Endothelial cell of umbilical vein (primary cell): ENCODE data around the gene TDRD7. TPM values are rescaled to one million over a fixed set of nuclear protein-coding genes. Genes with fewer than 3 reads are reported as not detected.
"Not testable (repeated sequence)": the region's sequence is repeated elsewhere in the genome, so short reads cannot be mapped to it uniquely, and the experiment has no call there.

Experiments
- BruUV-seq: library from RNA; stranded (reverse); fragments of 400-500 nt; replicated peaks from 2 replicates; lab custom pipeline; 2021; lab: Mats Ljungman, UMichigan
- CTCF ChIA-PET: fragments of 300-600, 350-600 bp; sonication (Branson Sonifier 250); formaldehyde crosslinking; loops from one replicate; lab custom pipeline; 2021; ENCODE audit warnings: antibody characterized with exemption, inconsistent platforms; lab: Charles Lee
- POLR2A ChIA-PET: fragments of 300-600, 350-600 bp; sonication (Branson Sonifier 250); formaldehyde crosslinking; loops from one replicate; lab custom pipeline; 2021; ENCODE audit warnings: antibody characterized with exemption, inconsistent platforms; lab: Charles Lee
- DNase-seq: peaks from one replicate; pipeline ENCODE4 v3.0.0-alpha.2; 2011; ENCODE audit warnings: low read depth, low spot score
- FAIRE-seq: peaks from 2 replicates; lab custom pipeline; 2011; peaks lifted over from hg19 to GRCh38; lab: Jason Lieb, UNC
- H2AFZ ChIP-seq: 2 replicates; pipeline ENCODE4 v1.6.0; 2012; ENCODE audit warnings: low read depth, low read length, control low read depth, inconsistent platforms
- H3K27ac ChIP-seq: 2 replicates; pipeline ENCODE4 v1.5.1; 2011; ENCODE audit warnings: low read depth, mild to moderate bottlenecking, control low read depth, low read length, moderate library complexity; ENCODE audit not compliant: insufficient read depth
- H3K27me3 ChIP-seq, 2 experiments: 2 replicates each; pipeline versions ENCODE4 v1.6.0 to v1.6.1; 2011; ENCODE audit warnings: low read length in 2 of 2, mixed read lengths in 1 of 2; ENCODE audit not compliant: control insufficient read depth in 2 of 2, insufficient read depth in 2 of 2
- H3K36me3 ChIP-seq, 2 experiments: 2 replicates in 1 of 2; 3 replicates in 1 of 2; pipeline ENCODE4 v1.5.1; 2011; ENCODE audit warnings: low read length in 2 of 2, mild to moderate bottlenecking in 1 of 2, moderate library complexity in 1 of 2; ENCODE audit not compliant: control insufficient read depth in 2 of 2, insufficient read depth in 2 of 2; ENCODE audit errors: extremely low read depth in 1 of 2
- H3K4me1 ChIP-seq: 3 replicates; pipeline ENCODE4 v1.5.1; 2011; ENCODE audit warnings: mild to moderate bottlenecking, low read length; ENCODE audit not compliant: control insufficient read depth, insufficient read depth; ENCODE audit errors: extremely low read depth
- H3K4me2 ChIP-seq: 2 replicates; pipeline ENCODE4 v1.6.1; 2011; ENCODE audit warnings: low read length, control low read depth, mixed read lengths; ENCODE audit not compliant: insufficient read depth
- H3K4me3 ChIP-seq, 3 experiments: fragments of 200-600 bp in 1 of 3; sonication (generic), shearing (Covaris generic) in 1 of 3; replicated peaks in 1 of 3; 2 replicates each; pipeline ENCODE4 v1.5.1; 2011 to 2016; ENCODE audit warnings: control low read depth in 3 of 3, low read length in 3 of 3, mild to moderate bottlenecking in 2 of 3, inconsistent platforms in 1 of 3, low read depth in 1 of 3, moderate library complexity in 1 of 3; ENCODE audit not compliant: insufficient read depth in 1 of 3
- H3K79me2 ChIP-seq: 2 replicates; pipeline ENCODE4 v1.6.0; 2012; ENCODE audit warnings: low read length, inconsistent platforms; ENCODE audit not compliant: control insufficient read depth, insufficient read depth
- H3K9ac ChIP-seq: replicated peaks from 2 replicates; pipeline ENCODE3; 2011; ENCODE audit warnings: low read length, control low read depth; ENCODE audit not compliant: insufficient read depth; ENCODE audit errors: extremely low read depth
- H3K9me1 ChIP-seq: replicated peaks from 3 replicates; pipeline ENCODE4 v1.6.0; 2011; ENCODE audit warnings: mild to moderate bottlenecking, low read length; ENCODE audit not compliant: control insufficient read depth, insufficient read depth; ENCODE audit errors: extremely low read depth
- H3K9me3 ChIP-seq: replicated peaks from 2 replicates; pipeline ENCODE4 v1.5.1; 2012; ENCODE audit warnings: low read length, inconsistent platforms; ENCODE audit not compliant: control insufficient read depth, insufficient read depth
- H4K20me1 ChIP-seq: replicated peaks from 2 replicates; pipeline ENCODE3; 2011; ENCODE audit warnings: mild to moderate bottlenecking, low read length; ENCODE audit not compliant: control insufficient read depth, insufficient read depth; ENCODE audit errors: extremely low read depth
- GATA2 ChIP-seq: IDR thresholded peaks from 2 replicates; pipeline ENCODE4 v1.7.0; 2011; ENCODE audit warnings: low read depth, mild to moderate bottlenecking, moderate library complexity, mixed read lengths, low read length; ENCODE audit not compliant: insufficient read length, insufficient read depth
- POLR2A ChIP-seq: IDR thresholded peaks from 2 replicates; pipeline ENCODE4 v1.6.1; 2012; ENCODE audit warnings: low read depth, mild to moderate bottlenecking, control low read depth, low read length
- dilution Hi-C: fragments of 300-500 bp; cut with MboI; formaldehyde crosslinking; loops from one replicate; pipeline ENCODE4 v1.15.0; 2019; ENCODE audit warnings: low sequenced_read_pairs; ENCODE audit not compliant: extremely low pct_ligation_motif_present
- intact Hi-C: fragments of 100-400 bp; cut with micrococcal nuclease; formaldehyde crosslinking; loops from one replicate; pipeline ENCODE4 v1.10.0; 2022
- polyA plus RNA-seq, 4 experiments: library from polyadenylated mRNA; depleted of rRNA in 3 of 4; stranded (reverse) in 3 of 4; unstranded in 1 of 4; fragments of >200 nt; gene quantifications; 2 replicates each; pipeline versions ENCODE4 v1.2.1 to v1.2.3, GENCODE V29; 2011 to 2012; ENCODE audit warnings: missing spikeins in 1 of 4
- total RNA-seq: library from RNA; stranded (reverse); gene quantifications from 2 replicates; pipeline ENCODE4 v1.2.3, GENCODE V29; 2021
- TF ChIP-seq, protein P1 (sequence below), 2 donors: IDR thresholded peaks; 1 replicate in 1 of 2; 2 replicates in 1 of 2; pipeline ENCODE4 v1.5.1; 2011; ENCODE audit warnings: low read length in 2 of 2, mild to moderate bottlenecking in 2 of 2, moderate library complexity in 2 of 2, control low read depth in 1 of 2, inconsistent platforms in 1 of 2, low read depth in 1 of 2; ENCODE audit not compliant: insufficient read depth in 1 of 2; ENCODE audit errors: extremely low read depth in 1 of 2

Gene TDRD7
- total and polyA plus RNA-seq, 2 donors (not counting 3 experiments of a cell fraction or from before 2014, with no cell fraction given): 4.9 to 11.5 TPM

DNA sequence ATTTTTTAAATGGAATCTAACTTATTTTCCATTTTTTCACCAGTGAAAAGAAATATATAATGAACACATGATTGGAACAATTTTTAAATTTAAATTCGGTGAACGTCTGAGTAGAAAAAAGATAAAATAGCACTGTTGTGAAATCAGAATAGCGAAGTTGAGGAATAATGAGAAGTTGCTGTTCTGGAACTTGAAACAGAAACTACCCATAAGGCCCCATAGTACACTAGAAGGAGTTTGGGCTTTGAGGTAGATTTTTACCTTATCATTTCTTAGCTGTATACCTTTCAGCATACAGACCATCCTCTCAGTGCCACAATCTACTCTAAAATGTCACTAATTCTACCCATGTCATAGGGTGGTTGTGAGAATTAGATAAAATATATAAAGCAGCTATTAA is 35.1 kb downstream of the TDRD7 start:
- BruUV-seq: no TSS peak
- FAIRE-seq (no peak), DNase-seq (no peak)
- Histone ChIP-seq H3K27ac (no peak overlapping the region), H3K9me1 (no peaks in the 10 kb centered on the region), H3K27me3 (no peaks in the 10 kb centered on the region), H4K20me1 (no peaks in the 10 kb centered on the region), H3K4me2 (no peak overlapping the region), H3K4me3 (no peak overlapping the region), H3K4me1 (no peaks in the 10 kb centered on the region), H3K79me2 (no peaks in the 10 kb centered on the region), H3K9ac (no peak overlapping the region), H3K9me3 (no peaks in the 10 kb centered on the region), H3K36me3 (no peaks in the 10 kb centered on the region), H2AFZ (no peak overlapping the region)
- dilution Hi-C loops: no loop called here
- intact Hi-C loops: no loop called here
- no peak for TF ChIP-seq GATA2
- TF ChIP-seq, protein P1, sequence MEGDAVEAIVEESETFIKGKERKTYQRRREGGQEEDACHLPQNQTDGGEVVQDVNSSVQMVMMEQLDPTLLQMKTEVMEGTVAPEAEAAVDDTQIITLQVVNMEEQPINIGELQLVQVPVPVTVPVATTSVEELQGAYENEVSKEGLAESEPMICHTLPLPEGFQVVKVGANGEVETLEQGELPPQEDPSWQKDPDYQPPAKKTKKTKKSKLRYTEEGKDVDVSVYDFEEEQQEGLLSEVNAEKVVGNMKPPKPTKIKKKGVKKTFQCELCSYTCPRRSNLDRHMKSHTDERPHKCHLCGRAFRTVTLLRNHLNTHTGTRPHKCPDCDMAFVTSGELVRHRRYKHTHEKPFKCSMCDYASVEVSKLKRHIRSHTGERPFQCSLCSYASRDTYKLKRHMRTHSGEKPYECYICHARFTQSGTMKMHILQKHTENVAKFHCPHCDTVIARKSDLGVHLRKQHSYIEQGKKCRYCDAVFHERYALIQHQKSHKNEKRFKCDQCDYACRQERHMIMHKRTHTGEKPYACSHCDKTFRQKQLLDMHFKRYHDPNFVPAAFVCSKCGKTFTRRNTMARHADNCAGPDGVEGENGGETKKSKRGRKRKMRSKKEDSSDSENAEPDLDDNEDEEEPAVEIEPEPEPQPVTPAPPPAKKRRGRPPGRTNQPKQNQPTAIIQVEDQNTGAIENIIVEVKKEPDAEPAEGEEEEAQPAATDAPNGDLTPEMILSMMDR (IDR thresholded peaks at IDR 0.05; ENCODE audit: extremely low read depth in 1 of 2, insufficient read depth in 1 of 2, low read depth in 1 of 2, low read length in 2 of 2): no peak
- TF ChIP-seq POLR2A: no peak
- POLR2A ChIA-PET: no interaction called here
- CTCF ChIA-PET: interaction anchor here (1.0 to 2.4 kb wide), 4 partner anchors 11 to 152 kb away, joined by 4 to 7 read pairs (median 6); no protein-coding TSS in a partner anchor

DNA sequence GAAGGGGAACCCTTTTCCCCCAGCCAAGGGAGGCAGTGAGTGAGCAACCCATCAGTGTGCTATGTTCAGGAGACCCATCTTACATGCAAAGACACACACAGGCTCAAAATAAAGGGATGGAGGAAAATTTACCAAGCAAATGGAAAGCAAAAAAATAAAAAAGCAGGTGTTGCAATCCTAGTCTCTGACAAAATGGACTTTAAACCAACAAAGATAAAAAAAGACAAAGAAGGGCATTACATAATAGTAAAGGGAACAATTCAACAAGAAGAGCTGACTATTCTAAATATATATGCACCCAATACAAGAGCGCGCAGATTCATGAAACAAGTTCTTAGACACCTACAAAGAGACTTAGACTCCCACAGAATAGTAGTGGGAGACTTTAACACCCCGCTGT is 41.7 kb downstream of the TDRD7 start:
- H3K4me3 ChIP-seq, H3K4me2 ChIP-seq, H3K36me3 ChIP-seq, H3K27ac ChIP-seq, H3K9me1 ChIP-seq, H3K79me2 ChIP-seq, H3K27me3 ChIP-seq, POLR2A ChIA-PET, H2AFZ ChIP-seq, BruUV-seq, FAIRE-seq, intact Hi-C loops, H3K9me3 ChIP-seq, H3K4me1 ChIP-seq, DNase-seq, H4K20me1 ChIP-seq, H3K9ac ChIP-seq: not testable (repeated sequence)
- dilution Hi-C loops: loop anchor here (25.0 kb wide), 1 partner anchor 159 kb away; no protein-coding TSS in a partner anchor
- CTCF ChIA-PET: interaction anchor here (2.3 kb wide), 1 partner anchor 145 kb away, joined by 8 read pairs; no protein-coding TSS in a partner anchor

DNA sequence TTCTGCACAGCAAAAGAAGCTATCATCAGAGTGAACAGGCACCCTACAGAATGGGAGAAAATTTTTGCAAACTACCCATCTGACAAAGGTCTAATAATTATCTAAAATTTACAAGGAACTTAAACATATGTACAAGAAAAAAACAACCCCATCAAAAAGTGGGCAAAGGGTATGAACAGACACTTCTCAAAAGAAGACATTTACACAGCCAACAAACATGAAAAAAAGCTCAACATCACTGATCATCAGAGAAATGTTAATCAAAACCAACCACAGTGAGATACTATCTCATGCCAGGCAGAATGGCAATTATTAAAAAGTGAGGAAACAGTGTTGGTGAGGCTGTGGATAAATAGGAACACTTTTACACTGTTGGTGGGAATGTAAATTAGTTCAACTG is 44.9 kb downstream of the TDRD7 start:
- H3K4me3 ChIP-seq, H3K4me2 ChIP-seq, H3K4me1 ChIP-seq, BruUV-seq, H4K20me1 ChIP-seq, intact Hi-C loops, H3K9me3 ChIP-seq, H2AFZ ChIP-seq, H3K9ac ChIP-seq, POLR2A ChIA-PET, H3K27ac ChIP-seq, CTCF ChIA-PET, H3K27me3 ChIP-seq, FAIRE-seq, DNase-seq, H3K79me2 ChIP-seq, H3K36me3 ChIP-seq, H3K9me1 ChIP-seq: not testable (repeated sequence)
- dilution Hi-C loops: loop anchor here (25.0 kb wide), 1 partner anchor 155 kb away; no protein-coding TSS in a partner anchor
